Kidney (tissue), 2 donors: ENCODE measurements around the gene MRPL1. TPM values are rescaled to one million over a fixed set of nuclear protein-coding genes. Genes with fewer than 3 reads are reported as not detected.

Experiments used
- polyA plus RNA-seq: library from polyadenylated mRNA; stranded (reverse); fragments of 350-450 nt; fragmentation: Illumina TruSeq; extraction: RNeasy Lipid Tissue Mini Kit (QIAGEN cat#74804); gene quantifications from one replicate; pipeline ENCODE4 v1.2.3, GENCODE V29; 2014; ENCODE audit warnings: low read depth, low replicate concordance; ENCODE audit not compliant: insufficient read depth
- total RNA-seq: library from RNA; stranded (reverse); fragmentation: NEBNext Ultra II Directional; extraction: Animal tissue kit (Norgen Biotek cat#: 25700); gene quantifications from one replicate; pipeline ENCODE4 v1.2.1, GENCODE V29; 2021
- donor health status: DM: yes; HTN: yes; CAD: no.

Gene MRPL1
- total and polyA plus RNA-seq, 2 donors from 2014 or later: 29.8 to 61.0 TPM

Other genes with a start within 250 kb of the MRPL1 start
- 73.3 TPM for gene CNOT6L, start 43.5 kb upstream of the MRPL1 start, total RNA-seq
- gene CNOT6L, start 43.5 kb upstream of the MRPL1 start, polyA plus RNA-seq: 5.8 TPM
- gene FRAS1, start 194.5 kb downstream of the MRPL1 start, total RNA-seq: 31.5 TPM
- gene FRAS1, start 194.5 kb downstream of the MRPL1 start, polyA plus RNA-seq: 6.5 TPM